NB4 (cell line): ENCODE results near the gene SUN2.

Experiments used
- DNase-seq: peaks from one replicate; pipeline ENCODE4 v3.0.0; 2010; ENCODE audit warnings: low read depth
- H3K4me3 ChIP-seq: one replicate; pipeline ENCODE4 v1.5.1; 2011; ENCODE audit warnings: mild to moderate bottlenecking, low read depth, low read length, moderate library complexity
- CTCF ChIP-seq: IDR thresholded peaks from one replicate; pipeline ENCODE4 v1.5.1; 2012; ENCODE audit warnings: low read depth, low read length
- MAX ChIP-seq: IDR thresholded peaks from 2 replicates; pipeline ENCODE4 v1.6.1; 2011; ENCODE audit warnings: low read depth, low read length
- MYC ChIP-seq: IDR thresholded peaks from 2 replicates; pipeline ENCODE4 v1.6.1; 2011; ENCODE audit warnings: low read depth, low read length
- POLR2A ChIP-seq: IDR thresholded peaks from 2 replicates; pipeline ENCODE4 v1.6.1; 2011; ENCODE audit warnings: mild to moderate bottlenecking; ENCODE audit not compliant: insufficient read length; ENCODE audit errors: extremely low read depth

SUN2 gene

GRCh38 chr22:38712486-38713207 lies 43.2 kb downstream of the SUN2 start:
- H3K4me3 ChIP-seq, result no peak overlapping the region
- no peak for DNase-seq
- TF ChIP-seq MAX (no peak), POLR2A (no peak), CTCF (no peak), MYC (no peak)

- TF ChIP-seq CTCF, result no peak
- no peak for TF ChIP-seq MAX
- no peak for TF ChIP-seq POLR2A
- TF ChIP-seq MYC, result no peak
- no peak overlapping the region for H3K4me3 ChIP-seq
- DNase-seq, result no peak
These were observed 44.9 kb downstream of the SUN2 start for GRCh38 chr22:38710866-38711265.

- no peak for DNase-seq
- no peak overlapping the region for H3K4me3 ChIP-seq
- TF ChIP-seq MAX (no peak), MYC (no peak), CTCF (no peak), POLR2A (no peak)
These were observed 45.4 kb downstream of the SUN2 start for GRCh38 chr22:38710351-38710750.

GRCh38 chr22:38709306-38709705 lies 46.5 kb downstream of the SUN2 start:
- DNase-seq, result no peak
- no peak overlapping the region for H3K4me3 ChIP-seq

GRCh38 chr22:38707984-38708383 lies 47.8 kb downstream of the SUN2 start:
- no peak for DNase-seq
- TF ChIP-seq CTCF (no peak), POLR2A (no peak), MAX (no peak), MYC (no peak)
- H3K4me3 ChIP-seq, result peak overlapping the region; percentile 96

More at GRCh38 chr22:38709306-38709705, 46.5 kb downstream of the SUN2 start:
- TF ChIP-seq CTCF, result no peak
- no peak for TF ChIP-seq POLR2A
- no peak for TF ChIP-seq MYC
- TF ChIP-seq MAX, result no peak
